GM12874 (cell line): Measurements from ENCODE around the gene KLC1.

ENCODE experiments used
- TF ChIP-seq, protein P1 (sequence below): IDR thresholded peaks from 2 replicates; pipeline ENCODE4 v1.5.1; 2011; ENCODE audit warnings: low read depth, mild to moderate bottlenecking, control low read depth, low read length, moderate library complexity; ENCODE audit not compliant: insufficient read depth

Gene KLC1

DNA sequence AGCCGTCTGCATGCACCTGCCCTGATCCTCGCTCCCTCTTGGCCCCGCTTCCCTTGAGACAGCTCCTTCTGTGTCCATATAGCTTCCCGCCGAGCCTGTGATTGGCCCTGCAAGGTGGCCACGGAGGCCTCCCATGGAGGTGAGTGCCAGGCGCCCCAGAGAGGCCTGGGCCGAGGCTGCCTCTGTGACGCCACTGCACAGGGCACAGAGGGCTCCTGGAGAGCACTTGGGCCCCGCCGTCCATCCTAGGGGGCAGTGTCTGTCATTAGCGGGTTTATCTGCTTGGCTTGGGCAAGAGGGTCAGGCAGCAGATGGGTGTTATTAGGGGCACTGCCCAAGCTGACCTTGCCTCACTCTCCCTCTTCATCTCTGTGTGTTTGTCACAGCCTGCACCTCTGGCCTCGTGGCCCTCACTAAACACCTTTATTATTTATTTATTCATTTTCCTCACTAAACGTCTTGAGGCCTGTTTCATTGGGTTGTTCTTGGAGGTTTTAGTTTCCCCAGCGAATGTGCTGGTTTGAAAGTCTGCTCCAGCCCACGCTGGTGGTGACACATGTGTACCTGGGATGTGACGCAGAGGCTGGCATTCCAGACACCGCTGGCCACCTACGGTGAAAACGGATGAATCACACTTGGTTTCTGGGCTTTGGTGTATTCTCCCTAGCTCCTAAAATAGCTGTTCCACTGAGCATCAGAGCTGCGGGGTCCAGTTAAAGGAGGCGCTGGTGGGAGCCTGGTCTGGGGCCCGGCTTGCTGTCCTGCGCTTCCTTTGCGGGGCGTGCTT is 92.5 kb downstream of the KLC1 start:
- TF ChIP-seq, protein P1, sequence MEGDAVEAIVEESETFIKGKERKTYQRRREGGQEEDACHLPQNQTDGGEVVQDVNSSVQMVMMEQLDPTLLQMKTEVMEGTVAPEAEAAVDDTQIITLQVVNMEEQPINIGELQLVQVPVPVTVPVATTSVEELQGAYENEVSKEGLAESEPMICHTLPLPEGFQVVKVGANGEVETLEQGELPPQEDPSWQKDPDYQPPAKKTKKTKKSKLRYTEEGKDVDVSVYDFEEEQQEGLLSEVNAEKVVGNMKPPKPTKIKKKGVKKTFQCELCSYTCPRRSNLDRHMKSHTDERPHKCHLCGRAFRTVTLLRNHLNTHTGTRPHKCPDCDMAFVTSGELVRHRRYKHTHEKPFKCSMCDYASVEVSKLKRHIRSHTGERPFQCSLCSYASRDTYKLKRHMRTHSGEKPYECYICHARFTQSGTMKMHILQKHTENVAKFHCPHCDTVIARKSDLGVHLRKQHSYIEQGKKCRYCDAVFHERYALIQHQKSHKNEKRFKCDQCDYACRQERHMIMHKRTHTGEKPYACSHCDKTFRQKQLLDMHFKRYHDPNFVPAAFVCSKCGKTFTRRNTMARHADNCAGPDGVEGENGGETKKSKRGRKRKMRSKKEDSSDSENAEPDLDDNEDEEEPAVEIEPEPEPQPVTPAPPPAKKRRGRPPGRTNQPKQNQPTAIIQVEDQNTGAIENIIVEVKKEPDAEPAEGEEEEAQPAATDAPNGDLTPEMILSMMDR = no peak

DNA sequence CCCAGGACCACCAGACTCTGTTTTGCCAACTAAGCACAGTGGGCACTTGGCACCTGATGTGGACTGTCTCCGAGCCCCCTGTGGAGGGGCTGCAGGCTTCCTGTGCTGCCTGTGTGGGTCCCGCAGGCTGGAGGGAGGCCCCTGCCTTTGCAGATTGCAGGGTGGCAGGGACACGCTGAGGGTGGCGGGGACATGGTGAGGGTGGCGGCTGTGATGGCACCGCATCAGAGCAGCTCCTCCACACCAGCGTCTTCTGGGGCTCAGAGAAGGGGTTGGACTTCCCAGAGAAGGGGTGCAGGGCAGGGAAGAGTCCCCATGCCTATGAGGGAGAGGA is 94.7 kb downstream of the KLC1 start:
- TF ChIP-seq, protein P1 = no peak

DNA sequence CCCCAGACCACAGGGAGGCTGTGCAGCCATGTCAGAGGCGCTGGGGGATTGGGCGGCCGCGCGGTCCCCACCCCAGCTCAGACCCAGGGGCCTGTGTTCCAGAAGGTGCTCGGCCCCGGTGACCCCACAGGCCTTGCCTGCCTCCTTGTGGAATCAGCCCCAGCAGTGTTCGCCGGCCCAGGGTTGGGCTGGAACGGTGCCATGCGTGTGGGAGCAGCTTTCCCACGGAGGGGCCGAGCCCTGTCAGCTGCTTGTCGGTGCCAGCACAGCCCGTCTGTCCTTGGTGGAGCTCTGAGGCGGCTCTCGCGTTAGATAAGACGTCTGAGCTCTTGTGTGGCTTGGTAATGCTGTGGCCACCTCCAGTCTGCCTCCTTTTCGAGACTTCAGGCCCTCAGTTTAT is 95.1 kb downstream of the KLC1 start:
- TF ChIP-seq, protein P1 = no peak

DNA sequence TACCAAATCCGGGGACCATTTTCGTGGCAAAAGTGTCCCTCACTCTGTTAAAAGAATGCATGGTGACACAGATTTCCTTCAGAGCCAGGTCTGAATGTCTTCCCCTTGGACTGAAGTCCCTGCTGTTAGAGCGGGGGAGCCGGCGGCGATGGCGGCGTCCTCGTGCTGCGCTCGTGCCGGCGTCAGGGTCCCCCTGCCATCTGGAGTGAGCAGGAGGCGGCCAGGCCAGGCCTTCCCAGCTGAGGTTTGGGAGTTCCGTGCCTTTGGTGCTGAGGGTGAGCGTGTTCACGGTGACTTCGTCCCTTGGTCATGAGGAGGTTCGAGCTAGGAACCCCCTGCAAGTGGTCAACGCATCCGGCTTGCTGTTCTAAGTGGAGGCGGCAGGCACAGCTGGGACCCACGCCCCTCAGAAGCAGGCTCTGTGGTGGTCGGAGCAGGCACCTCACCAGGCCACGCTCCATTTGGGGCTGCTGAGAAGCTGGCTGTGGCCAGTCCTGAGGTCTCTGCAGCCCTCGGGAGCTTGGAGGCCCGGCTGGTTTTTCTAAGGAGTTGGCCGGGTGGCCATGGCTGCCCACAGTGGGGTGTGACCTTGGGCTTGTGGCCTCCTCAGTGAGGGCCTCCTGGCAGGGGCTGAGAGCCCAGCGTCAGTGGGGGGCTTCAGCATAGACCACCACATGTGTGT is 96.1 kb downstream of the KLC1 start:
- TF ChIP-seq, protein P1 = no peak

DNA sequence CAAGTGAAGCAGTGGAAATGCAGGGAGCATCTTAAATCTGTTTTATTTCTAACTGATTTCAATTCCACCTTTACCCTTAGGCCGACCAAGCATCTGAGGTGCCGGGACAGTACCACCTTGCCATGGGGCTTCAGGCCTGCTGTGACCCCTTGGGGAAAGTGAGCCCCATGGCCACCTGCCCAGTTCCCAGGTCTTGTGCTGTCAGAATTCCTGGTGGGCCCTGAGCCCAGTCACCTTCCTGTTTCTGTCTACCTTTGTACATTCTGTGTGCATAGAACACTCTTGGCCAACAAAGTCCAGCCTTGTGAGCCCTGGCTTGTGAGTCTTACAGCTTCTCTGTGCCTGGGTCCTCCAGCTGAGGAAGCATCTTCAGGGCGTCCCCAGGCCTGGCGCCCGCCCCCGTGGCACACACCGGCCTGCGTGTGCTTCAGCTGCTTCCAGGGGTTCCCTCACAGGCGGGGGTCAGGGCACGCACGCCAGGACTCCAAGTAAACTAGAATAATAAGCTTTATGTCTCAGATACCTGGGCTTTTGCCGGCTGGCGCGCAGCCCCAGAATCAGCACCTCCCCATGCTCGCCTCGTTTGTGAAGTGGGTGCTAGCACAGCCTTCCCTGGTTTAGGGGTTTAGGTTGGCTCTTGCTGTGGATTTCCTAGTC is 96.9 kb downstream of the KLC1 start:
- TF ChIP-seq, protein P1 = no peak

DNA sequence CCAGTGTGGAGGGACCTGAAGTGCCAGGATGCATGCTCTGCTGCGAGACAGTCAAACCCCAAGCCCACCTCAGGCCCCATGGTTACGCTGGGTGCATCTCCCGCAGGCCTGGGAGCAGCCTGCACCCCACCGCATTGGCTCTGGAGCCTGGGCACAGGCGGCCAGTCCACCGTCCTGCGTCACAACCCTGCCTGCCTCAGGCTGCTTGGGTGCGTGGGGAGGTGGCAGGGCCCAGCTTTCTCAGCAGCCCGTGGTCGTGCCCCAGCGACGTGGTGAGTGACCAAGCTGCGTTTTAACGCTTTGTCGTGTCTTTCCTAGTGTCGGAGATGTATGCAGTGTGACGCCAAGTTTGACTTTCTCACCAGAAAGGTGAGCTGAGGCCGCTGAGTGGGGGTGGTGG is 97.5 kb downstream of the KLC1 start:
- TF ChIP-seq, protein P1 = no peak

DNA sequence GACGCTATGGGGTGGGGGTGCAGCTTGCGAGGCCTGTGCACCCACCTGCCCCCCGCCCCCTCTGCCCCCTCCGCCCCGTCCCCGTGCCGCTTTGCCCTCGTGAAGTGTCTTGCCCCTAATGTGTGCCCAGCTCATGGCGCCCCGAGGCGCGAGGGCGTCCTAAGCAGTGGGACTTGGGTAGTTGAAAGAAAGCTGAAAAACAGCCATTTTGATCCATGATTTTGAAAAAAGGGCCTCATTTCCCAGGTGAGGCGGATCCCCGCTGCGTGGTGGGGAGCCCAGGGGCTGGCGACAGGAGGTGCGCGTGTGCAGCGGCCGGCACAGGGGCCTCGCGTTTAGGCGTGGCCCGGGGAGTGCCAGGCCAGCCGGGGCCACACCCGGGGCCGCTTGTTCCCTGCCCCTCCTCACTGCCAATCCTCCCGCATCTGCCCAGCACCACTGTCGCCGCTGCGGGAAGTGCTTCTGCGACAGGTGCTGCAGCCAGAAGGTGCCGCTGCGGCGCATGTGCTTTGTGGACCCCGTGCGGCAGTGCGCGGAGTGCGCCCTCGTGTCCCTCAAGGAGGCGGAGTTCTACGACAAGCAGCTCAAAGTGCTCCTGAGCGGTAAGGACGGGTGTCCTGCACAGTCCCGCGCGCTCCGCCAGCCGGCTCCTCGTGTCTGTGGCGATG is 98.4 kb downstream of the KLC1 start:
- TF ChIP-seq, protein P1 = no peak
